Stimulated activated memory B cell treated with anti-CD40 and anti-IgM and Interleukin-4, amounts not matched to agents 10 μg/mL and 1 μg/mL and 100 μg/mL, for 72 hours (primary cell): ENCODE measurements around the gene UPK3B.
A peak's percentile ranks its signal among the peaks of the same experiment; 100 is the strongest.
"Not testable (repeated sequence)": the region's sequence is repeated elsewhere in the genome, so short reads cannot be mapped to it uniquely, and the experiment has no call there.

ENCODE experiments used
- ATAC-seq: fragments of 150-1000 bp; cut with Tn5 transposase; 2 replicates; pipeline ENCODE4 v1.10.0; 2021
- H3K27ac Mint-ChIP-seq: one replicate; pipeline ENCODE4 v1.8.0; 2022; ENCODE audit warnings: mild to moderate bottlenecking, mixed read lengths
- H3K27me3 Mint-ChIP-seq: one replicate; pipeline ENCODE4 v1.8.0; 2022; ENCODE audit warnings: mixed read lengths
- H3K36me3 Mint-ChIP-seq: one replicate; pipeline ENCODE4 v1.8.0; 2022; ENCODE audit warnings: mixed read lengths
- H3K4me1 Mint-ChIP-seq: one replicate; pipeline ENCODE4 v1.8.0; 2022; ENCODE audit warnings: mixed read lengths
- H3K4me3 Mint-ChIP-seq: one replicate; pipeline ENCODE4 v1.8.0; 2022; ENCODE audit warnings: mild to moderate bottlenecking, moderate library complexity, mixed read lengths
- H3K9me3 Mint-ChIP-seq: one replicate; pipeline ENCODE4 v1.8.0; 2022; ENCODE audit warnings: mixed read lengths

The UPK3B gene

DNA sequence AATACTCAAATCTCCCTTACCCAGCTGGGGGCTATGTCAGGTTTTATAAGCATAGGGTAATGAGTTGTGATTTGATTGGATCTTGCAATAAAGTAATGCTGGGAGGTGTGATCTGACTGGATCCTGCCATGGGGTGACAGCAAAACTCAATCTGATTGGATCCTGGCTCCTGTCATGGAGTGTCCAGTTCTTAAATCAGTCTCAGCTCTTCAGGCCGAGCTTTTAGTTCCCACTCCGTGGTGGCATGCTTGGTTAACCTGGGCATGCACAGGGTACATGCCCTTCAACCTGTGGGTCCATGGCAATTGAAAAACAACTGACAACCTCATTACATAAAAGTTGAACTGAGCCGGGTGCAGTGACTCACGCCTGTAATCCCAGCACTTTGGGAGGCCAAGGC lies 15.8 kb downstream of the UPK3B start:
- not testable (repeated sequence) for H3K9me3 Mint-ChIP-seq, ATAC-seq, H3K36me3 Mint-ChIP-seq, H3K4me3 Mint-ChIP-seq, H3K27me3 Mint-ChIP-seq, H3K4me1 Mint-ChIP-seq, H3K27ac Mint-ChIP-seq

- not testable (repeated sequence) for H3K36me3 Mint-ChIP-seq, H3K9me3 Mint-ChIP-seq, H3K27me3 Mint-ChIP-seq, H3K27ac Mint-ChIP-seq, ATAC-seq, H3K4me1 Mint-ChIP-seq, H3K4me3 Mint-ChIP-seq
Measured at GRCh38 chr7:76531643-76532042, 21.3 kb downstream of the UPK3B start.

GRCh38 chr7:76543197-76543596 lies 32.8 kb downstream of the UPK3B start, which contains the start of gene SPDYE16:
TSS of gene SPDYE16 (minus strand) at chr7:76543297. CDS start at chr7:76541459, 1,838 bp downstream.
- not testable (repeated sequence) for H3K4me1 Mint-ChIP-seq, H3K9me3 Mint-ChIP-seq, ATAC-seq, H3K4me3 Mint-ChIP-seq, H3K27me3 Mint-ChIP-seq, H3K27ac Mint-ChIP-seq, H3K36me3 Mint-ChIP-seq

DNA sequence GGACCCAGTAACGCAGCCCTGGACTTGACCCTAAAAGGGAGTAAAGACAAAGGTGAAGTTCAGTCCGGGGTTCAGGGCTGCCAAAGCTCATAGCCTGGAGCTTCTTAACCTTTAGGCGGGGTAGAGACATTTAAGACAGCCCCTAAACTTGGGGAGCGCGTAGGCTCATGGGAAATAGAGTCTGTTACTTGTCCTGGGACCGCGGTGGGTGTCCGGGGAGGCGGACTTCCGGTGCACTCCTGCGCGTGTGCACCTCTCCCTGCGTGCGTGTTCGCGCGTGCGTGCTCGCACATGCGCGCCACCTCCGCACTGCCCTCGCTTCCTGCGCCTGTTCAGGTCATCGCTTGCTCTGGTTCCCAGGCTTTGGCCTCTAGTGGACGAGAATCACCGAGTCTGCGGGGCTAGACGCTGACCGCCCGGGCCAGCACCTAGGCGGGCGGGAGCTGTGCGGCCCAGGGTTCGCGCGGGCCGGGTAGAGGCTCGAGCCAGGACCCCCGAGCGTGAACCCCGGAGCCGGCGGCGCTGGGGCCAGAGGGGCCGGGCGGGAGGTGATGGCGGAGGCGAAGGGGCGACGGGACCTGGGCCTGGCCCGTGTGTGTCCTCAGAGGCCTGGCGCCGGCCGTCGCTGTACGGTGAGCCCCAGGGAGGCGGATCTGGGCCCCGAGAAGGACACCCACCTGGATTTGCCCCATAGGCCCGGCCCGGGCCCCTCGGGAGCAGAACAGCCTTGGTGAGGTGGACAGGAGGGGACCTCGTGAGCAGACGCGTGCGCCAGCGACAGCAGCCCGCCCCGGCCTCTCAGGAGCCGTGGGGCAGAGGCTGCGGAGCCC lies 38.9 kb downstream of the UPK3B start:
- Mint-ChIP-seq H3K4me3 (peak overlapping the region; percentile 94), H3K4me1 (peaks cover 31% of the 10 kb centered on the region), H3K27ac (peak overlapping the region; percentile 92)
- H3K36me3 Mint-ChIP-seq, H3K27me3 Mint-ChIP-seq, H3K9me3 Mint-ChIP-seq: not testable (repeated sequence)
- peak; percentile 100 for ATAC-seq

DNA sequence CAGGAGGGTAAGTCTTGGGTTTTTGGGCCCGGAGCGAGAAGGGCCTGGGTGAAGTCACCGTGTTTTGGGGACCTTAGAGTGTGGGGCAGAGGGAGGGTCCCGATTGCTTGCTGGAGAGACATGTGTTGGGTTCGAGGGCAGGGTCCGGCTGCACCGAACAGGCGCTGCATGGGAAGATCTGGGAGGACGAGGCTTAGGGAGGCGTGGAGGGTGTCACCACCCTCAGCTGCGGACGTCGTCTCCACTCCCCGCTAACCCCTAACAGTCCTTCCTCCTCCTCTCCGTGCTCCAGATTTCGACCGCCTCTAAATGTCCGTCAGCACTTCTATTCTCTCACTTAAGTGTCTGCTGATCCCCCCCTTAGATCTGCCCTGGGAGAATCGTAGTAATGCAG lies 39.5 kb downstream of the UPK3B start:
- H3K4me1 Mint-ChIP-seq = peaks cover 36% of the 10 kb centered on the region
- not testable (repeated sequence) for H3K9me3 Mint-ChIP-seq, H3K27me3 Mint-ChIP-seq, H3K36me3 Mint-ChIP-seq, ATAC-seq
- H3K27ac Mint-ChIP-seq = peak overlapping the region; percentile 92
- peak overlapping the region; percentile 94 for H3K4me3 Mint-ChIP-seq

GRCh38 chr7:76551992-76552391 lies 41.6 kb downstream of the UPK3B start:
- peaks cover 12% of the 10 kb centered on the region for H3K36me3 Mint-ChIP-seq
- ATAC-seq, H3K4me3 Mint-ChIP-seq, H3K9me3 Mint-ChIP-seq, H3K27ac Mint-ChIP-seq, H3K27me3 Mint-ChIP-seq: not testable (repeated sequence)
- H3K4me1 Mint-ChIP-seq = peaks cover 44% of the 10 kb centered on the region

DNA sequence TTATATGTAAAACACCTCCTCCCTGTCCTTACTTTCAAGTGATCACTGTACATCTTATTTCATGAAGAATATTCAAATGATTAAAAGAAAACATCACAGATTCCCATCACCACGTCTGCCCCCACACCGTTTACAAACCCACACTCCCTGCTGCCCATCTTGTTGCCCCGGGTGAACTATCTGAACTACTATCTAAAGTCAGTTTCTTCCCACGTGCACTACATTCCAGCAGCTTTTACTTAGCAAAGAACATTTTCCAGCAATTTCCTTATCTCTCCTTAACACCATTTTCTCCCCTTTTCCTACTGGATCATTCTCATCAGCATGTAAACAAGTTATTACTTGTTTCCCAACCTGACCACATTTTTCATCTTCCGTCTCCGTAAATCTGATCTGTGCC lies 49.3 kb downstream of the UPK3B start:
- H3K4me1 Mint-ChIP-seq = peaks cover 36% of the 10 kb centered on the region
- not testable (repeated sequence) for H3K27ac Mint-ChIP-seq, ATAC-seq, H3K27me3 Mint-ChIP-seq, H3K9me3 Mint-ChIP-seq, H3K4me3 Mint-ChIP-seq
- H3K36me3 Mint-ChIP-seq = peaks cover 43% of the 10 kb centered on the region

DNA sequence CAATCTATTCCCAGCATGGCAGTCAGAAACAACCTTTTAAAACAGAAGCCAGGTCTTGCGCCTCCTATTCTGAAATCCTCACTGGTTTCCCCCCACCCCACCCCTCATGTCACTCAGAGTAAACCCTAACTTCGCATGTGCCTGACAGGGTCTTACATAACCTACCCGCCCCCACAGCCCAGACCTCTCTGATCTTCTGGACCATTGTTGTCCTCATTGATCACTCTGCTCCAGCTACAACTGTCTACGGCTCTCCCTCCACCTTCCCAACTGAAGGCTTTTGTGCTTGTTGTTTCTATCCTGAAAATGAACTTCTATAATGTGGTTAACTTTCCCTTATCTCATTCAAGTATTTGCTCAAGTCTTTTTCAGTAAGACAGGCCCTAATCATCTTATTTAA lies 49.8 kb downstream of the UPK3B start:
- H3K27me3 Mint-ChIP-seq, ATAC-seq, H3K4me3 Mint-ChIP-seq, H3K9me3 Mint-ChIP-seq, H3K27ac Mint-ChIP-seq: not testable (repeated sequence)
- peaks cover 40% of the 10 kb centered on the region for H3K36me3 Mint-ChIP-seq
- H3K4me1 Mint-ChIP-seq = peaks cover 32% of the 10 kb centered on the region

GRCh38 chr7:76561342-76561741 lies 51.0 kb downstream of the UPK3B start:
- H3K27ac Mint-ChIP-seq, H3K27me3 Mint-ChIP-seq, H3K4me3 Mint-ChIP-seq, H3K9me3 Mint-ChIP-seq, ATAC-seq: not testable (repeated sequence)
- Mint-ChIP-seq H3K4me1 (peaks cover 36% of the 10 kb centered on the region), H3K36me3 (peaks cover 46% of the 10 kb centered on the region)

DNA sequence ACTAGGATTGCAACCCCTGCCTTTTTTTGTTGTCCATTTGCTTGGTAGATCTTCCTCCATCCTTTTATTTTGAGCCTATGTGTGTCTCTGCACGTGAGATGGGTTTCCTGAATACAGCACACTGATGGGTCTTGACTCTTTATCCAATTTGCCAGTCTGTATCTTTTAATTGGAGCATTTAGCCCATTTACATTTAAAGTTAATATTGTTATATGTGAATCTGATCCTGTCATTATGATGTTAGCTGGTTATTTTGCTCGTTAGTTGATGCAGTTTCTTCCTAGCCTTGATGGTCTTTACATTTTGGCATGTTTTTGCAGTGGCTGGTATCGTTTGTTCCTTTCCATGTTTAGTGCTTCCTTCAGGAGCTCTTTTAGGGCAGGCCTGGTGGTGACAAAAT lies 54.6 kb downstream of the UPK3B start:
- not testable (repeated sequence) for H3K27ac Mint-ChIP-seq, ATAC-seq

More for the DNA sequence above, 54.6 kb downstream of the UPK3B start:
- not testable (repeated sequence) for H3K27me3 Mint-ChIP-seq, H3K4me3 Mint-ChIP-seq, H3K9me3 Mint-ChIP-seq
- Mint-ChIP-seq H3K36me3 (peaks cover 43% of the 10 kb centered on the region), H3K4me1 (peaks cover 20% of the 10 kb centered on the region)
